NCI-H345 treated with DMSO at 0.1 percent for 48 hours (cell line): ENCODE data around the gene PNCK.
"Not testable (repeated sequence)": the region's sequence is repeated elsewhere in the genome, so short reads cannot be mapped to it uniquely, and the experiment has no call there.

ENCODE experiments used
- DNase-seq: peaks from one replicate; lab custom pipeline; 2025; ENCODE audit not compliant: unreplicated experiment; lab: John Stamatoyannopoulos, UW

The PNCK gene

DNA sequence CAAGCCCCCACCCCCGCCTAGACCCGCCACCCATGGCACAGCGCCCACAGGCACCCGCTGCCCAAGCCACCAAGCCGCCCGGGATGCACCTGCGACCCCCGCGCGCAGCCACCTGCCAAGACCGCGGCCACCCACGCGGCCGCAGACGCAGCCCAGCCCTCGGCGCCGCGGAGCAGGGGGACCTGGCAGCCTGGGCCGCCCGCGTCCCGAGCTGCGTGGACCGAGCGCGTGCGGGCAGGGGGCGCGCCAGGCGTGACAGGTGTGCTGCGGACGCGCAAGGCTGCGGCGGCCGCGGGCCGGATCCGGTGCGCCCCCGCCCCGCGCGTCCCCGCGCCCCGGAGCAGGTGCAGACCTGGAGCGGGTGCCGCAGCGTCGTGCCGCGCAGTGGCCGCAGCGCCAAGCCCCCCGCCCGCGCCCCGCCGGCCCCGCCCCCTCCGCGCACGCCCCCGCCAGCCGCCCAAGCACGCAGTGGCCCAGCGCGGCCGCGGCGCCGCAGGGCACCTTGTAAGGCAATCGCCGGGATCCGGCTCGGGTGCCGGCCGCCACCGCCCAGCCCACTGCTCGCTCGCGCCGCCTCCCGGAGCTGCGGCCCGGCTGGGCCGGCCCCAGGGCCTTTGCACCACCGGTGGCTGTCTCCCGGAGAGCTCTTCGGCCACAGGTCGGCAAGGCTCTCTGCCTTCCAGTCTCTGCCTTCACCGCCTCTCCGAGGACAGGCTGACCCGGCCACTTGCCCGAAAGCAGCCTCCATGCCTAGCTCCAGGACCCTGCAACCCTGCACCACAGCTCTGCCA, at the start of gene PNCK:
TSS of gene PNCK (minus strand) at position 386 of the 791 bp plus-strand sequence. CDS start 737 bp downstream, outside the sequence.
- no peak for DNase-seq

DNA sequence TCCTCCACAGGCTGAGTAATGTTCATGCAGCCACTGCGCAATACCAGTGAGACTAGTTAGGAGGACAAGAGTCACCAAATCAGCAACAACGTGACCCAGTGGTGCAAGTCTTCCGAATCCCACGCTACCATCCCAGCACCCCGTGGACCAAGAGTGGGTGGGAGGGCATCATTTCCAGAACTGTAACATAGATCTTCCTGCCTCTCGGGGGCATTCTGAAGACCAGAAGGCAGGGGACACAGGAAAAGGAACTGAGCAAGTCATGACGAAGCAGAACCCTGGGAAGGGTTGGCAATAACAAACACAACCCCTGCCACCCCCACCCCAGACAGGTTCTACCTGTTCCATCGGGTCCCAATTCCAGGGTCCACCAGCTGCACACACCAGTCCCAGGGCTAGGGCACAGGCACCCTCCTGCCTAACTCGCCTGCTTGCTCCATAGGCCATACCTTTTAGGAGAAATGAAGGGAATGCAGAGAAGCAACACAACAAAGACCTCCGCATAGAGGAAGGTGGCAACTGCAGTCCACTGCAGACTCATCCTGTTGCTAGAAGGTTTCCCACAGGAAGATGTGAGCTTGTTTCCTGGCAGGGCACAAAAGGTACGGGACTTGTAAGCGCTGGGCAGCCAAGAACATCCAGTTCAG, 49.2 kb upstream of the PNCK start:
- DNase-seq: no peak

DNA sequence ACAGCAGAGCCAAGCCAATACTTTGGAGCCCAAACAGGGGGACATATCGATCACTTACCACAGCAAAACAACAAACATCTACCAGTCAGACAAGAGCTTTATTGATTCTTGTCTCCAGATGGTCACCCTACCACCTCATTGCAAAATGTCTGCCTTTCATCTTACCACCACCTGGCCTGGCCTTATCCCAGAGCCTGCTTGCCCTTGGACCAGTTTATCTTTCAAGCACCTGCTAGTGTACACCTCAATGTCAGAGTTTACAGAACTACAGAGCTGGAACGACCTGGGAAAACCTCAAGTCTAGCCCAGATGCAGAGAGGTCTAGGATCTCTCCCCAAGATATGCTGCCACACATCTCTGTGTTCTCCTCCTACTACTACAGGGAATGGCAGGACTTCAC, 46.1 kb upstream of the PNCK start:
- no peak for DNase-seq

DNA sequence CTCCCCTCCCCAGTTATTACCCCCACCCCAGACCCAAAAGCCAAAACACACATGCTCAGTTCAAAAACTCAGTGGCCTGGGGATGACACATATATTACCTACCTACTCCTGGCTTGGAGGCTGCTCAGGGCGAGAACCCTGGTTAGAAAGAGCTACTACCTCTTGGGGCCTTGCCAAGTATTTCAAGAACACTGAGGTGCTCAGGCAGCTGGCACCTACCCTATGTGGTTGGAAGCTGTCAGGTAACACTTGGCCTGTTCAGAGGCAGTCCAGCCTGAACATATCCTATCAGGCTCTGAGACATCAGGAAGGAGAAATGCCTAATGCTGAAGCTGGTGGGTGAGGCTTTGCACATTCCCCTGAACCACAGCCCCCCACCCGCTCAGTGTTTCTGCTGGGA, 45.6 kb upstream of the PNCK start:
- no peak for DNase-seq

DNA sequence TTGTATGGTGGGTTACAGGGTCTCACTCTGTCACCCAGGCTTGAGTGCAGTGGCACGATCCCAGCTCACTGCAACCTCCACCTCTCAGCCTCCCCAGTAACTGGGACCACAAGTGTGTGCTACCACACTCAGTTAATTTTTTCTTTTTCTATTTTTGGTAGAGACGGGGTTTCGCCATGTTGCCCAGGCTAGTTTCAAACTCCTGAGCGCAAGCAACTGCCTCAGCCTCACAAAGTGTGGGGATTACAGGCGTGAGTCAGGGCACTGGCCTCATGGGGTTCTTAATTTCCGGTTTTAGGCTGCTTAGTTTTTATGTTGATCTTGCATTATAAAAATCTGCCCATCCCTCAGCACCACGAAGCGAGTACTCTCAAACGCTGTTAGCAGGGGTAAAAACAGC, 43.8 kb upstream of the PNCK start:
- DNase-seq: no peak

DNA sequence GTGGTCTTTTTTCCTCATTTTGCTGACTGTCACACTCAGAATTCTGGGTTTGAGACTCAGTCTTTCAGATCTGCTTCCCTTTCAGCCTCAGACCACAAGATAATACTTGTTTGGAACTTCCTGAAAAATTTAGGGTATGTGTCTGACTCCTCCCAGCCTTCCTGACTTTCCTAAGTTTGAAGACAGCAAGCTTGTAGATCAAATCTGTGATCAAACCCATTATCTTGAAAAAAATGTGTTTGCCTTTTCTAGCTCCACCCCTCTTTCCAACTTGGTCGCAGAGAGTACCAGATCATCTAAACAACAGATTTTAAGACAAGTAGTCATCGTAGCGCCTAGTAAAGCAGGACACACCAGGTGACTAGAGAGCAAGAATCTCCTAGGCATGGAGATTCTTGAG, 40.6 kb upstream of the PNCK start:
- no peak for DNase-seq

DNA sequence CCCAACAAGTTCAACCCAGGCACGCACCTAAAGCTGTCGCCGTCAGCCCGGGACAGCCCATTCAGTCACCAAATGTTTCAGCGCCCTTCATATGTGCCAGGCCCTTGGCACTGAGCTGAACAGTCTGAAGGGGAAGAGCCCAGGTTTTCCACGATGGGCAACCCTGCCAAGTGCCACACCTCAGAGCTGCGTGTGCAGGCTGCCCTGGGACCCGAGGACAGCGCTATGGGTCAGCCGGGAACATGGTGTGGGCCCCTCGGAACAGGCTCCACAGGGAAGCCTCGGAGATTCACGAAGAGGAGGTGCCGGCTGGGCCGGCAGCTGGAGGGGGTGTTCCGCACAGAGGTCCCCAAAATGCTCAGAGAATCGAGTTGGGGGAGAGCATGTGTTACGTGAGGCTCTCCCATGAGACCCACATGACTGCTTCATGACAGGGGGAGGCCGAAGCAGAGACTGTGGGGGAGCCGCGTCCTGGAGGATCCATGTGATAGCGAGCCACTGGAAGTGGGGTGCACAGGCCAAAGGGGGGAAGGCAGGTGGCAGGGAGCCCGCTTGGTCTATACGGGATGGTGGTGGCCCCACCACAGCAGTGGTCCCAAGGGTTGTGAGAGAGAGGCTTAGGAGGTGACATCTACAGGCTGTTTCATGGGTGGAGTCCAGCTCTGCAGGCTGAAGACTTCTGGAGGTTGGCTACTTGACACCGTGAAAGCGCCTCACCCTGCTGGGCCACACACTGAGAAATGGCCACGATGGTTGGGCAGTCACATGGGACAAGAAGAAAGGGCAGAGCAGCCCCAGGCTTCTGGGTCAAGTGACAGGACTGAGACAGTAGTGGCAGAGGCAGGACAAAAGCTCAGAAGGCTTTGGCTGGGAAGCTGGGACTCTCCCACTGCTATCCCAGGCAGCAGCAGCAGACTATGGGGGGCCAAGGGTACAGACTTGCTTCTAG, 36.4 kb upstream of the PNCK start:
- DNase-seq: no peak

DNA sequence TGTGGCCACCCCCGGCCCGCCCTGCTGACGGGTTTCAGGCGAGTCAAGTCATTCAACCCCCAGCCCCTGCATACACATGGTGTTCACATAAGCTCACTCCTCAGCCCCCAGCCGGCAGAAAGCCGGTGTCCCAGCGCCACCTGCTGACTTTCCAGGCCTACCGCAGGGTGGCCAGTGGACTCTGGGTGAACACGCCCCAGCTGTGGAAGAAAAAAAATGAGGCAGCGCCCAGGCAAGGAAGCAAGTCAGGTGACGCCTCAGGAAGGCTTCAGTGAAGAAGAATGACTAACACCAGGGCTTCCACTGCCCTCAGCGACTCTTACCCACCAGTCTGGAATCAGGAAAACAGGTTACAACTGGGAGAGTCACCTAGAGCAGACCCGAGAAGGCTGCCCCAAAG, 34.8 kb upstream of the PNCK start:
- DNase-seq: no peak

DNA sequence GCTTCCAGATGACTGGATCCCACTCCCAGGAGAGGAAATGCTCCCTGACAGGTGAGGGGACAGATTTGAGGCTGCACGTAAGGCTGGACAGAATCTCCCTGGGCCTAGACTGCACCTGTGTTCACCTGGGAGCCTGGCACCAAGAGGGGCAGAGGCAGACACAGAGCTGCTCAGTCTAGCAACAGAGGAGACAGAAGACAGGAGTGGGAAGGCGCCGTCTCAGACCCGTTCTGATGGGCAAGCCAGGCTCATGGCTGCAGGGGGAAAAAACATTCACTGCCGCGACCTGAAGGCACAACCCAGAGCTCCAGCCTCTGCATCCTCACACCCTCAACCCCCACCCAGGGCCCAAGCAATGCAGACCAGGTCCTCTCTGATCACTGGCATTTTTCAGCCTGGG, 33.8 kb upstream of the PNCK start:
- DNase-seq: no peak

DNA sequence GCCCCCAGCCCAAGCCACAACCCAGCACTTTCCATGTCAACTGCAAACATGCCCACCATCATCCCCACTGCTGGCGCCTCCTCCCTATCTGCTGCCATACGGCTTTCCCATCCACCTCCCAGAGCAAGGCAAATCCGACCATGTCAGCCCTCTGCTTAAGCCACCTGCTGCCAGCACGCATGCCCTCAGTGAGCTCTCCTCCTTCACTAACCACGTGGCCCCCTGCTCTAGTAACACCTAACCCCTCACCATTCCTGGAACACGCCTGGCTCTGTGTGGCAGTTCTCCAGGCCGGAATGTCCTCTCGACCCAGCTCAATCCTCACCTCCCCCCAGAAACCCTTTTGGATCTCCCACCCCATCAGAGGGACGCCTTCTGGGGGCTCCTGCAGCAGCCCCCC, 33.2 kb upstream of the PNCK start:
- no peak for DNase-seq

DNA sequence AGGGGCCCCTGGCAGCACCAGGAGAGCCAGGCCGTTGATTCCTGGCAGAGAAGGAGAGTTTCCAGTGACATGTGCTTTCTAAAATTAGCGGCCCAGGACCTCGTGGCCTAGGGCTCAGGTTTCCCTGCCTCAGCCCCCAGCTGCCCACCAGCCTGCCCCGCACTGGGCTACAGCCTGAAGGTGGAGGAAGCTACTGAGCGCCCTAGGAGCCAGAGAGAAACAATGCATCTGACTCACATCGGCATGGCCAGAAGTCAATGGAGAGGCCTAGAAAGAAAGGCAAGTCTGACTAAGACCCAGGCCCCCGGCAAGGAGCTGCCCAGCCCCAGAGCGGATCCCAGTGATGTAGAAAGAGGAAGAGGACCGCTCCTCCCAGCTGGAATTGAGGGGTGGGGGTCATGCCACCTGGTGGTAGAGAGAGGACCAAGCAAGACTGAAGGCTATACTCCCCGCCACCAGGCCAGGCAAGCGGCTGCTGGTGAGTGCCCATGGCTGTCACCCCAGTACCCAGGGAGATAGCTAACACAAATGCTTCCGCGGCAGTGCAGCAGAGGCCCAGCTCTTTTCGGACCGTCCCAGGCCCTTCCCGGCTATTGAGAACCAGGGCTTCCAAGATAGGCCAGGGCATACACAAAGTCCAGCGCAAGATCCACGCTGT, 31.9 kb upstream of the PNCK start:
- DNase-seq: not testable (repeated sequence)

DNA sequence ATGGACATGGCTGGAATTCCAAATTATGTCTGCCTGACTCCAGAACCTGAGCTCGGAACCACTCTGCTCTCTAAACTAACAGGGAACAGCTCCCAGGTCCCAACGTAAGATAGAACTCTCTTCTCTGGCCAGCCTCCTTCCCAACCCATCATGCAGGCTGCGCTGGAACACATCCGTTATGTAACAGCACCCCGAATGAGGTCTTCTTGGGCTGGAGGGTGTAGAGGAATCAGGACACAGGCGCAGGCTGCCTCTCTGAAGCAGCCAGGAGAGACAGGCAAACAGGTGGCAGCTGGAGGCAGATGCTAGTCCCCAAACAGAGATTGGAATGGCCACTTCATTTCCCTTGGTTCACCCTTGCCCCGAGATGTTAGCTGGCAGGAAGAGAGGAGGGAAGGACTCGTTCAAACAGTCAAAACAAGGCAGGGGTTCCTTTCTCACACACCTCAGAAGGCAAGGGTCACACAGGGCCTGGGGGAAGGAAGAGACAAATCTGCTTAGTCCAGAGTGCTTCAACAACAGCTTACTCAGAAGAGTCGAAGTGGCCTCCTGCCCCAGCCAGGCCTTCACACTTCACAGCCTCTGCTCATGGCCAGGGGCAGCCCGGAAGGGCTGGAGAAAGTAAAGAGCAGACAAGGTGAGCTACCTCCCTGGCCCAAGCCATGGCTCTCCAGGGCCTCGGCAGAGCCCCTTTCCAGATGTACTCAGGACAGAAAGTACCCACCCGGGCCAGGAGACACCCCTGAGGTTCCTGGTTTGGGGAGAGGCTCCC, 31.2 kb upstream of the PNCK start:
- not testable (repeated sequence) for DNase-seq

DNA sequence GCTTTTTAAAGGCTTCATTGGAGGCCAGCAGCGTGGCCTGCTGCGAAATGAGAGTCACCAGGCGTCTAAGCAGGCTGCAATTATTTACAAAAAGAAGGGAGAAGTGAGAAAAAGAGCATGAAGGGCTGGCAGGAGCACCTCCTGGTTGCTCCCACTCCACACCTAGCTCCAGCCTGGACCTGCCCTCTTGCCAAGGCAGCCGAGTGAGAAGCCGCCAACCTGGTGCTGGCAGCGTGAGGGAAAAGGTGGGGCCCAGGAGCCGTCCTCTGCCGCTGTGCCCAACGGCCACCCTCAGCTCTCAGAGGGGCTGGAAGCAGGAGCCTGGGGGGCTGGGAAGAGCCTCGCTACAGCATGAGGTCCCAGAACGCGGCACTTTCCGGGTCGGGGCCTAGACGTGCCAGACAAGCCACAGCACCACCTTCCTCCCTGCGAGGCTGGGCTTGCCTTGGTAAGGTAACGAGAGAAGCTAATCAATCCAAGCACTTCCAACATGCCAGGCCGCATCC, 30.5 kb upstream of the PNCK start:
- no peak for DNase-seq

DNA sequence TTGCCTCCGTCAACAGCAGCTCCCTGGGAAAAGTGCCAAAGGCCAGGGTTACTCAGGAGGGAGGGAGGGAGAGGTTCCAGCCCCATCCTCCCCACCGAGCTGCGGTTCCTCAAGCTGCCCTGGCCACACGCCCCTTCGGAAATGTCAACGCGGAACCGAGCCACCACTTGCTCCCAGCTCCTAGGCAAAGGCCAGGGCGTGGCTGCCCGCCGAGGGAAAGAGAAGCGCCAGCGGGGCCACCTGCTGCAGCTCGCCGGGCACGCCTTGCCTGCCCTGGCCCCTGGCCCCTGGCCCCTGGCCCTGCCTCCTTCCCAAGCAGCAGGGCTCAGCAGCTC, 29.4 kb upstream of the PNCK start:
- no peak for DNase-seq

DNA sequence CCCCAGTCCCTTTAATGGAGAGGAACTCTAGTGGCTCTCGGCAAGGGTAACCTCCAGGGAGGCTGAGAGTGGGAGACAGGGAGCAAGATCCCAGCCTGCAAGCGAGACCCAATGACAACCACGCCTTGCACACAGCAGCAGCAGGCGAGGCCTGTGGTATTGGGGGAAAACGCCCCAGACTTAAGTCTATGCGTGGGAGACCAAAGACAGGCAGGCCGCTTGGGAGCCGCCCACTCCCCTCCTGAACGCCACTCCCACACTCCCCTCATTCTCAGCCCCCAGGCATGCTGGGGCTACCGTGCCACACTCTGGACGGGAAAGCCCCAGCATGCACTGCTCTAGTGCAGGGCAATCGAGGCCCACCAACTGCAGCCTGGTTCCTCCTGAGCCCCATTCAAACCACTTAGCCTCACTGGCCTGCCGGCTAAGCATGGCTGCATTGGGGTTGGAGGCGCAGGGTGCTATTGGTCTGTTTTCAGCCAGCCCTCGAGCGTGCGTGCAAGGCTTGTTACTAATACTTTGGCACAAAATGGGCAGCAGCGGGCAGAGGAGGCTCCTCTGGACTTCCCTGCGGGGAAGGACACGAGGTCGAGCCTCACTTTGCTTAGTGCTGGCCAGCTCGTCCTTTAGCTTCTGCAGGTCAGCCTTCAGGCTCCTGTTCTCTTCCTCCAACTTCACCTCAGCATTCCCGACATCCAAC, 28.9 kb upstream of the PNCK start:
- no peak for DNase-seq

DNA sequence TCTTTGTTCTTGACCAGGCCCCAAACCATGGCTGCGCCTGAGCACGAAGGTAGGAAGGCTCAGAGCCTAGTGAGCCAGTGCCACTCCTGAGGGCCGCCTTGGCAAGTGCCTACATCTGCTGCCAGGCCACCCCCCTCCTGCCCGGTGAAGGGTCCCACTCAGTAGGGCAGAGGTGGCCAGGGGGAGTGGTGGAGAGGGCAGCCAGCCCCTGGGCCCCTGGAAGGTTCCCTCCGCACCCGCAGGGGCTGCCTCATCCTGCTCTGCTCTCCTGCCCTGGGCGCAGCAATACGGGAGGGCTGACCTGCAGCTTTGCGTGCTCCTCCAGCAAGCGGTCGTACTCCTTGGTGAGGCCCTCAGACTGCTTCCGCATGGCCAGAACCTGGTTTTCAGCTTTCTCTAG, 28.1 kb upstream of the PNCK start:
- DNase-seq: no peak

DNA sequence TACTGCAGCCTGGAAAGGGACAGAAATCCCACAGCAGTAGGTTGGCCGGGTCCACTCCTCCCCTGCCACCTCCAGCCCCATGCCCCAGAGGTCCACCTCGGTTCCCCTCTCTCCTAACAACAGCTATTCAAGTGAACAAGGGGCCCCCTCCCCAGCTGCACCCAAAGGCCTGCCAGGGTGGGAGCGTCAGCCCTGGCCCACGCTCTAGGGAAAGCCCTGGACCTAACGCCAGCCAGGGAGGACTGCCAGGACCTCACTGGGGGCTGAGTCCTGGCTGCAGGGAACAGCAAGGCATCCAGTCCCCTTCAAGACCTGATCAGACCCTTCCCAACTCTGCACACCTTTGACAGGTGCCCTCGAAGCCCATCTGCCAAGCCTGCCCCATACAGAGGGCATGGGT, 27.4 kb upstream of the PNCK start:
- DNase-seq: no peak

DNA sequence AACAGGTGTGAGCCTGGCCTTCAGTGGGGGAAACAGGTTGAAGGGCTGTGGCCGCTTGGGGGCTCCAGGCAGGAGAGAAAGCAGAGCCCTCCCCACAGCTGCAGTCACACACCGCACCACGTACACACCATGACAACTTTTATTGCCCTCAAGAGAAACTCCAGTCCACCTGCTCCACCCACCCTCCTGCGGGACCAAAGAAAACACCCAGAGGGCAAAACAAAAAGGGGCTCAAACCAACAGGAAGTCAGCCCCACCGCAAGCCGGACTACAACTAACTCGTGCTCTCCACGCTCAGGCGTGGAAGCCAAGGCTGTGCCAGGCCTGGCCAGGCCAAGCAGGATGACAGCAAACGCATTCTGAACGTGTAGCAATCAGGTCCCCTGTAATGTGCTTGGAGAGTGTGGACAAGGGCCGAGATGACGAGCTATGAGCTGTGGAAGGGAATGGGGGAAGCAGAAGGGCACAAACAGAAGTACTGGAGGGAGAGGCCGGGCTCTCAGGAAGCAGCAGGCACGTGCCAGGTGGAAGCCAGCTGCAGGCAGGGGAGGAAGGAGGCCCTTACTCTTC, 26.8 kb upstream of the PNCK start:
- no peak for DNase-seq

DNA sequence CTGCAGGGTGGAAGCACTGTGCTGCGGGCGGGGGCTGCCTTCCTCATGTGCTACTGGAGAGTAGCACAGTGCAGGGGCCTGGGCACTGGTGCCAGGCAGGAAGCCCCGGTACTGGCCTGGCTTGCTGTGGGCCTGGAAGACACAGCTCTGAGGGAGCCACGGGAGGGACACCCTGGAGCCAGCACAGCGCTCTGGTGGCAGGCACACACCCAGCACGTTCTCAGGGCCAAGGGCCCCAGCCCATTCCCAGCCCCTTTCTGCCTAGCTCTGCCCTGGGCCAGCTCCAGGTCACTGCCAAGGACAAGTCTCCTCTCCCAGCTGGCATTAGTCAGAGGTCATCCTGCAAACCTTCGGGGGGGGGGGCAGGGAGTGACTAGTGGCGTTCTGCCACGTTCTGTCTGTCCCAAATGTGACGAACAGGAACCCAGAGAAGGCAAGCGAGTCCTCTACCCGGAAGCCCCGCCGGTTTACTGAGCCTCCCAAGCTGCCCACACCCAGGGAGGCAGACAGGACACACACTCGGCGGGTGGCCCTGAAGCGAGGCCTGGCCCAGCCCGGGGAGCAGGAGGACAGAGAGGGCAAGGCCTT, 26.3 kb upstream of the PNCK start:
- DNase-seq: not testable (repeated sequence)
